Endothelial cell of umbilical vein (primary cell): Measurements from ENCODE around the gene FAM222B. TPM values are rescaled to one million over a fixed set of nuclear protein-coding genes. Genes with fewer than 3 reads are reported as not detected.

Experiments used
- BruUV-seq: library from RNA; stranded (reverse); fragments of 400-500 nt; replicated peaks from 2 replicates; lab custom pipeline; 2021; lab: Mats Ljungman, UMichigan
- CTCF ChIA-PET: fragments of 300-600, 350-600 bp; sonication (Branson Sonifier 250); formaldehyde crosslinking; loops from one replicate; lab custom pipeline; 2021; ENCODE audit warnings: antibody characterized with exemption, inconsistent platforms; lab: Charles Lee
- POLR2A ChIA-PET: fragments of 300-600, 350-600 bp; sonication (Branson Sonifier 250); formaldehyde crosslinking; loops from one replicate; lab custom pipeline; 2021; ENCODE audit warnings: antibody characterized with exemption, inconsistent platforms; lab: Charles Lee
- DNase-seq: peaks from one replicate; pipeline ENCODE4 v3.0.0-alpha.2; 2011; ENCODE audit warnings: low read depth, low spot score
- FAIRE-seq: peaks from 2 replicates; lab custom pipeline; 2011; peaks lifted over from hg19 to GRCh38; lab: Jason Lieb, UNC
- H2AFZ ChIP-seq: 2 replicates; pipeline ENCODE4 v1.6.0; 2012; ENCODE audit warnings: low read depth, low read length, control low read depth, inconsistent platforms
- H3K27ac ChIP-seq: 2 replicates; pipeline ENCODE4 v1.5.1; 2011; ENCODE audit warnings: low read depth, mild to moderate bottlenecking, control low read depth, low read length, moderate library complexity; ENCODE audit not compliant: insufficient read depth
- H3K27me3 ChIP-seq, 2 experiments: 2 replicates each; pipeline versions ENCODE4 v1.6.0 to v1.6.1; 2011; ENCODE audit warnings: low read length in 2 of 2, mixed read lengths in 1 of 2; ENCODE audit not compliant: control insufficient read depth in 2 of 2, insufficient read depth in 2 of 2
- H3K36me3 ChIP-seq, 2 experiments: 2 replicates in 1 of 2; 3 replicates in 1 of 2; pipeline ENCODE4 v1.5.1; 2011; ENCODE audit warnings: low read length in 2 of 2, mild to moderate bottlenecking in 1 of 2, moderate library complexity in 1 of 2; ENCODE audit not compliant: control insufficient read depth in 2 of 2, insufficient read depth in 2 of 2; ENCODE audit errors: extremely low read depth in 1 of 2
- H3K4me1 ChIP-seq: 3 replicates; pipeline ENCODE4 v1.5.1; 2011; ENCODE audit warnings: mild to moderate bottlenecking, low read length; ENCODE audit not compliant: control insufficient read depth, insufficient read depth; ENCODE audit errors: extremely low read depth
- H3K4me2 ChIP-seq: 2 replicates; pipeline ENCODE4 v1.6.1; 2011; ENCODE audit warnings: low read length, control low read depth, mixed read lengths; ENCODE audit not compliant: insufficient read depth
- H3K4me3 ChIP-seq, 3 experiments: fragments of 200-600 bp in 1 of 3; sonication (generic), shearing (Covaris generic) in 1 of 3; replicated peaks in 1 of 3; 2 replicates each; pipeline ENCODE4 v1.5.1; 2011 to 2016; ENCODE audit warnings: control low read depth in 3 of 3, low read length in 3 of 3, mild to moderate bottlenecking in 2 of 3, inconsistent platforms in 1 of 3, low read depth in 1 of 3, moderate library complexity in 1 of 3; ENCODE audit not compliant: insufficient read depth in 1 of 3
- H3K79me2 ChIP-seq: 2 replicates; pipeline ENCODE4 v1.6.0; 2012; ENCODE audit warnings: low read length, inconsistent platforms; ENCODE audit not compliant: control insufficient read depth, insufficient read depth
- H3K9ac ChIP-seq: replicated peaks from 2 replicates; pipeline ENCODE3; 2011; ENCODE audit warnings: low read length, control low read depth; ENCODE audit not compliant: insufficient read depth; ENCODE audit errors: extremely low read depth
- H3K9me1 ChIP-seq: replicated peaks from 3 replicates; pipeline ENCODE4 v1.6.0; 2011; ENCODE audit warnings: mild to moderate bottlenecking, low read length; ENCODE audit not compliant: control insufficient read depth, insufficient read depth; ENCODE audit errors: extremely low read depth
- H3K9me3 ChIP-seq: replicated peaks from 2 replicates; pipeline ENCODE4 v1.5.1; 2012; ENCODE audit warnings: low read length, inconsistent platforms; ENCODE audit not compliant: control insufficient read depth, insufficient read depth
- H4K20me1 ChIP-seq: replicated peaks from 2 replicates; pipeline ENCODE3; 2011; ENCODE audit warnings: mild to moderate bottlenecking, low read length; ENCODE audit not compliant: control insufficient read depth, insufficient read depth; ENCODE audit errors: extremely low read depth
- EZH2 ChIP-seq: IDR thresholded peaks from 2 replicates; pipeline ENCODE4 v1.6.1; 2012; ENCODE audit warnings: borderline replicate concordance, low read depth, mild to moderate bottlenecking, moderate library complexity, low read length, inconsistent platforms; ENCODE audit not compliant: severe bottlenecking
- FOS ChIP-seq: IDR thresholded peaks from 2 replicates; pipeline ENCODE4 v1.6.1; 2011; ENCODE audit warnings: mild to moderate bottlenecking, low read length, moderate library complexity, borderline replicate concordance; ENCODE audit not compliant: insufficient read depth
- GATA2 ChIP-seq: IDR thresholded peaks from 2 replicates; pipeline ENCODE4 v1.7.0; 2011; ENCODE audit warnings: low read depth, mild to moderate bottlenecking, moderate library complexity, mixed read lengths, low read length; ENCODE audit not compliant: insufficient read length, insufficient read depth
- JUN ChIP-seq: IDR thresholded peaks from 2 replicates; pipeline ENCODE4 v1.6.1; 2011; ENCODE audit warnings: borderline replicate concordance, low read depth; ENCODE audit not compliant: insufficient read length, insufficient read depth
- MAX ChIP-seq: IDR thresholded peaks from 2 replicates; pipeline ENCODE4 v1.6.1; 2011; ENCODE audit not compliant: insufficient read depth, insufficient read length
- MYC ChIP-seq: IDR thresholded peaks from one replicate; pipeline ENCODE4 v1.6.1; 2011; ENCODE audit warnings: mild to moderate bottlenecking, low read depth, low read length
- POLR2A ChIP-seq: IDR thresholded peaks from 2 replicates; pipeline ENCODE4 v1.6.1; 2012; ENCODE audit warnings: low read depth, mild to moderate bottlenecking, control low read depth, low read length
- dilution Hi-C: fragments of 300-500 bp; cut with MboI; formaldehyde crosslinking; loops from one replicate; pipeline ENCODE4 v1.15.0; 2019; ENCODE audit warnings: low sequenced_read_pairs; ENCODE audit not compliant: extremely low pct_ligation_motif_present
- intact Hi-C: fragments of 100-400 bp; cut with micrococcal nuclease; formaldehyde crosslinking; loops from one replicate; pipeline ENCODE4 v1.10.0; 2022
- polyA plus RNA-seq, 4 experiments: library from polyadenylated mRNA; depleted of rRNA in 3 of 4; stranded (reverse) in 3 of 4; unstranded in 1 of 4; fragments of >200 nt; gene quantifications; 2 replicates each; pipeline versions ENCODE4 v1.2.1 to v1.2.3, GENCODE V29; 2011 to 2012; ENCODE audit warnings: missing spikeins in 1 of 4
- total RNA-seq: library from RNA; stranded (reverse); gene quantifications from 2 replicates; pipeline ENCODE4 v1.2.3, GENCODE V29; 2021

The FAM222B gene
- total and polyA plus RNA-seq, 2 donors (not counting 3 experiments of a cell fraction or from before 2014, with no cell fraction given), result 21.1 to 30.6 TPM

DNA sequence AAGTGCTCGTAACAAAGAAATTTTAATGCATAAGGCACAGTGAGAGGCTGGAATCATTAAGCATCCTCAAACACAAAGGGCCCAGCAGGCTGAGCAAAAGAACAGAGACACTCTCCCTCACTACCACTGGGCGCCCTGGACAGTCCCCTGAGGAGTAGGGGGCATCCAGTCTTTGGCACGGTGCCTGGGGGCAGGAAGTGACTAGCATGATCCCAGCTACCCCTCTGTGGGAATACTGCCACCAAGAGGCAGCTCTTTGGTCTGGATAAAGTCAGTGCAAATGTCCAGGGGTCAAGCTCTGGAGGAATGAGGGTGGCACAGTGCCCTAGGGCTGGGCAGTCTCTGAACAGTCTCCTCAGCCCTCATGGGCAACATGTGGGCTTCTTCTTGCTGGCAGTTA is 128.3 kb downstream of the FAM222B start:
- dilution Hi-C loops, result no loop called here
- Histone ChIP-seq H3K4me1 (peaks cover 24% of the 10 kb centered on the region), H3K36me3 (peaks cover 0 to 11% of the 10 kb centered on the region in 2 experiments), H3K4me2 (no peak overlapping the region), H3K27me3 (no peaks in the 10 kb centered on the region), H3K27ac (no peak overlapping the region), H3K79me2 (peaks cover 6% of the 10 kb centered on the region), H3K9ac (no peak overlapping the region), H4K20me1 (no peaks in the 10 kb centered on the region), H3K9me1 (no peaks in the 10 kb centered on the region), H3K9me3 (no peaks in the 10 kb centered on the region), H2AFZ (no peak overlapping the region), H3K4me3 (no peak overlapping the region)
- ChIA-PET CTCF (interaction anchor here (5.2 kb wide), 1 partner anchor 12 kb away, joined by 21 read pairs; the partner anchor contains the start of gene TLCD1), POLR2A (no interaction called here)
- intact Hi-C loops, result loop anchor here (5.0 kb wide), 1 partner anchor 52 kb away; the partner anchor contains the start of genes SDF2 and SUPT6H
- TF ChIP-seq FOS, result no peak
- no peak for TF ChIP-seq EZH2
- no peak for TF ChIP-seq GATA2
- no peak for TF ChIP-seq POLR2A
- no peak for TF ChIP-seq MAX
- no peak for TF ChIP-seq MYC
- TF ChIP-seq JUN, result no peak
- DNase-seq (no peak), FAIRE-seq (no peak)
- no TSS peak for BruUV-seq
